AG04449 (cell line): ENCODE data around the gene ABHD12.

Experiments
- CTCF ChIA-PET: fragments of 350-600 bp; formaldehyde crosslinking; extraction: SDS; loops from one replicate; lab custom pipeline; 2021; ENCODE audit warnings: antibody characterized with exemption; lab: Yijun Ruan, JAX
- POLR2A ChIA-PET: fragments of 400-600, 350-600 bp; formaldehyde crosslinking; extraction: SDS; loops from one replicate; lab custom pipeline; 2020; ENCODE audit warnings: antibody characterized with exemption, inconsistent platforms; lab: Yijun Ruan, JAX
- DNase-seq: peaks from one replicate; pipeline ENCODE4 v3.0.0-alpha.2; 2010; ENCODE audit warnings: low read depth, low spot score
- H3K4me3 ChIP-seq: 2 replicates; pipeline ENCODE4 v1.5.1; 2011; ENCODE audit warnings: low read depth, mild to moderate bottlenecking, control low read depth, low read length
- CTCF ChIP-seq: IDR thresholded peaks from one replicate; pipeline ENCODE4 v1.5.1; 2011; ENCODE audit warnings: mild to moderate bottlenecking, moderate library complexity, low read length, control low read depth, inconsistent platforms; ENCODE audit not compliant: insufficient read depth; ENCODE audit errors: missing control alignments

The ABHD12 gene

GRCh38 chr20:25287631-25288290, 102.9 kb downstream of the ABHD12 start:
- CTCF ChIA-PET = interaction anchor here (0.8 to 2.7 kb wide), 5 partner anchors 8 to 293 kb away, joined by 3 to 7 read pairs (median 4); no protein-coding TSS in a partner anchor
- no peak for TF ChIP-seq CTCF
- DNase-seq = no peak
- H3K4me3 ChIP-seq = no peak overlapping the region
- POLR2A ChIA-PET = no interaction called here

DNA sequence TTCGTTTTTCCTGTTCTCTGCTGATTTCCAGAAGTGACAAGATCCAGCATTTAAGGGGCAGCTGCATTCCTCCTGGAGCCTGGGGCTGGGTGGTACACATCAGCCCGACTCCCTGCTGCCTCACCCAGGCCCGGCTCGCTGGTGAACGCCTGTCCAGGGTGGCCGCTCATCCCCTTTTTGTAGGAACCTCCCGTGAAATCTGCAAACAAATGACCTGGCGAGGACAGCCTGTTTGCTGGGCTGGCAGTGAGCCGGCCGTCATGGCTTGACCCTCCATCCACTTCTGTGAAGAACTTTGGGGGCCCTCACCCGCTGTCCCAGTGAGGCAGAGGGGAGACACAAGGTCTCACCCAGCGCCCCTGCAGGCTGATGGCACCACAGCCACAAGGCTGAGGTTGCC, 103.7 kb downstream of the ABHD12 start:
- TF ChIP-seq CTCF = no peak
- no peak overlapping the region for H3K4me3 ChIP-seq
- ChIA-PET POLR2A (no interaction called here), CTCF (interaction anchor here (0.9 to 2.7 kb wide), 3 partner anchors 8 to 113 kb away, joined by 4 to 7 read pairs (median 4); no protein-coding TSS in a partner anchor)
- DNase-seq = no peak

DNA sequence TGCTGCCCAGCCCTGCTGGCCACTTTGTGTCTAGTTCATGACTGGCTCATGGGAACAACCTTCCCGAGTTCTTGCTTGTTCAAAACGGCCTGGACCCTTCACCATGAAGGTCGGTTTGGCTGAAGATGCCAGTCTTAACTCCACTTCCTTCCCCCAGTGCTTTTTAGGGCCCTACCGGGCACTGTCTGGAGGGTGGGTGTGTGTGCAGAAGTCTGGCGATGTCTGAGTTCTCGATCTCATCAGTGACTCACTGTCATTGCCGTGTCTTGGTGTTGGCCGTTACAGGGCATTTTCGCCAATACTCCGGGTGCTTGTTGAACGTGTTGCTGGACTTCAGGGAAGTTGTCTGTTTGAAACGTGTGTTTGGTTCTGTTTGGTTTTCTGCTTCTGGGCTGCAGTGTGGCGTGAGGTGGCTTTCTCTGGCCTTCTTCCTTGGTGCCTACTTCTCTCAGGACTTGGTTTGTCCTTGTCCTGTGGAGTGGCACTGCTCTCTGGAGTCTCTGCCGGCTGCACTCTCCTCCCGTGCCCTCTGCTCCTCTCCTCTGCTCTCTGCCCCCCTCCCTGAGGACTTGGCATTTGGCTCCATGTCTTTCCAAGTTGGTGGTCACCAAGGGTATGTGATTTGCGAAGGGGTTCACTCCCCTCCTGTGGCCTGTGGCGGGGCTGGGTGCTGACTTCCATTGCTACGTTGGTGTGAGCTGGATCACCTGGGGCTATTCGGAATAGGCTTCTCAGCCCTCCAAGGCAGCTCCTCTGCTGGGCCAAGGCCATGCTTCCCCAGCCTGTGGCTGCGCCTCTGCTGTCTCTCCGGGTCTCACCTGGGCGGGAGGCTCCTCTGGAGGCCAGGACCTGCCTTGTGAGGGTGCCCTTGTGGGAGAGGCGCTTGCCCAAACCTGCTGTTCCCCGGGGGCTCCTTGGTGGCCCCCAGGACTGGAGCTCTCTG, 104.5 kb downstream of the ABHD12 start:
- no peak for DNase-seq
- H3K4me3 ChIP-seq = no peak overlapping the region
- ChIA-PET CTCF (interaction anchor here (0.9 to 2.7 kb wide), 2 partner anchors 9 to 114 kb away, joined by 4 to 7 read pairs; no protein-coding TSS in a partner anchor), POLR2A (no interaction called here)
- no peak for TF ChIP-seq CTCF

DNA sequence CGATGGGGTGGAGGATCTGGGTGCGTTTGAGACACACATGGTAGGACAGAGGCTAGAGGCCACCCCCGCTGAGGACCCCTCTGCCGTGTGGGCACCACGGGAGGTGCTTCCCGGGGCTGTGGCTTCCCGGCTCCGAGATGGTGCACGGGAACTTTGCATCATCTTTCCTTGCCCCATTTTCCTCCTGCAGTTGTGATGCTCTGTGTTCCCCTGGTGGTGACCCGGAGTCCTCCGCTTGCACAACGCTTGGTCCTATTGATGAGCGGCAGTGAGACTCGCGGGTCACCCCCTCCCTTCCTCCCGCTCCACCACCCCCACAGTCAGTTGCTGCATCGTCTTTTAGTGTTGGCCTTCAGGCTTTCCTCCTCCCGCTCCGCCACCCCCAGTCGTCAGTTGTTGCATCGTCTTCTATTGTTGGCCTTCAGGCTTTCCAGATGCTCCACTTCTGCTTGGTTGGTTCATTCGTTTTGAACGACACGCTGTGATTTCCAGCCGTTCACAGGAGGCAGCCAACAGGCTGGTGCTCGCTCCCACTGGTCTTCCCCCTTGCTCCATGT, 105.5 kb downstream of the ABHD12 start:
- no peak for TF ChIP-seq CTCF
- ChIA-PET CTCF (interaction anchor here (2.0 to 2.7 kb wide), 2 partner anchors 9 to 10 kb away, joined by 7 to 10 read pairs; no protein-coding TSS in a partner anchor), POLR2A (no interaction called here)
- no peak for DNase-seq
- H3K4me3 ChIP-seq = no peak overlapping the region

GRCh38 chr20:25284131-25284601, 106.5 kb downstream of the ABHD12 start:
- CTCF ChIA-PET = interaction anchor here (2.0 kb wide), 1 partner anchor 10 kb away, joined by 10 read pairs; no protein-coding TSS in a partner anchor
- POLR2A ChIA-PET = no interaction called here
- TF ChIP-seq CTCF = no peak
- no peak overlapping the region for H3K4me3 ChIP-seq
- DNase-seq = no peak
